A549 (cell line): ENCODE data around the gene FAM234B.

Experiments used
- CTCF ChIP-seq: fragments of >200 bp; sonication (Bioruptor Twin); formaldehyde crosslinking; IDR thresholded peaks from 3 replicates; pipeline ENCODE4 v1.5.1; 2016
- EHMT2 ChIP-seq: fragments of 200-600 bp; sonication (generic); IDR thresholded peaks from 2 replicates; pipeline ENCODE4 v1.6.1; 2016; ENCODE audit warnings: antibody characterized with exemption, low read depth, mild to moderate bottlenecking, moderate library complexity
- KDM1A ChIP-seq: fragments of 200-600 bp; sonication (generic); IDR thresholded peaks from 2 replicates; pipeline ENCODE4 v1.6.1; 2016; ENCODE audit warnings: low read depth, mild to moderate bottlenecking
- MAX ChIP-seq: IDR thresholded peaks from 2 replicates; pipeline ENCODE4 v1.6.1; 2012
- POLR2A ChIP-seq: IDR thresholded peaks from 2 replicates; pipeline ENCODE4 v1.6.1; 2012; ENCODE audit warnings: mild to moderate bottlenecking, low read length

- TF ChIP-seq CTCF (no peak), MAX (no peak), POLR2A (no peak), KDM1A (no peak), EHMT2 (no peak)
Observed at GRCh38 chr12:13033476-13033875, 10.7 kb upstream of the FAM234B start.
